CD4-positive, alpha-beta T cell treated with Interleukin-21 for 1 hour (primary cell): ENCODE data around the gene ADAMTSL5.
"Not testable (repeated sequence)": the region's sequence is repeated elsewhere in the genome, so short reads cannot be mapped to it uniquely, and the experiment has no call there.

Experiments used
- DNase-seq: peaks from one replicate; pipeline ENCODE4 v3.0.0-alpha.2; 2020

Gene ADAMTSL5

DNA sequence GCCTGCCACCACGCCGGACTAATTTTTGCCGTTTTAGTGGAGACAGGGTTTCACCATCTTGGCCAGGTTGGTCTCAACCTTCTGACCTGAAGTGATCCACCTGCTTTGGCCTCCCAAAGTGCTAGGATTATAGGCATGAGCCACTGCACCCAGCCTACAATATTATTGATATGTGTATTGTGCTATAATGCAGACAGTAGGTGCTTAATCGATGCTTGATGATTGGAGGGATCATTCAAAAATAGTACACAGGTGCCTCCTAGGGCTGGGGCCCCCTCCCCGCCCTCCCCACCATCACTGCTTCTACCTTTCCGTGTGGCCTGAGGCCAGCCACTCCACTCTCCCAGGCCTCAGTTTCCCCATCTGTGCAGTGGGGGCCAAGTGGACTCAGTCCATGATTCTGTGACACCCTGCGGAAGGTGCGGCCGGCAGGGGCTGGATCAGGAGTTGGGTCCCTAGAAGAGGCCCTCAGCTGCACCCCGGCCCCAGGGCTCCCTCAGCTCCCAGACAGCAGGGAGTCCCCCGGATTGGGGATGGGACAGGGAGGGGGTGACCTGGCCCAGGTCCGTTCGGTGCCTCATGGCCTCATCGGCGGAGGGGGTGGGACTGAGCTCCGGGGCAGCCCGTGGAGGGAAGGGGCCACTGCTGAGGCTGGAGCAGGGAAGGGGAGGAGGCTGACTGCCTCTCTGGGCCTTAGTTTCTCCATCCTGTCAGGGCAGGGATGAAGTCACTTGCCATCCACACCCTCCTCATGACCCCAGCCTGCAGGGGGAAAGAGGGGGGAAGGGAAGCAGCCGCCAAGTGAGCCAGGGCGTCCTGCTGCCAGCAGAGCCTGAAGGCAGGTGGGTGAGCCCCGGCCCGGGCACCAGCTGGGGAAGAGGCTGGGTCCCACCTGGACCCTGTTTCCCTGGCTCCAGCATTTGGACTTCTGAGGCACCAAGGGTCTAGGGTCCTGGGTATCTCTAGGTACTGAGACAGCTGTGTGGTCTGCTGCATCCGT, 1.2 kb downstream of the ADAMTSL5 start:
- no peak for DNase-seq

GRCh38 chr19:1510807-1511206, 2.0 kb downstream of the ADAMTSL5 start:
- DNase-seq, result no peak

GRCh38 chr19:1510442-1510806, 2.4 kb downstream of the ADAMTSL5 start:
- no peak for DNase-seq

DNA sequence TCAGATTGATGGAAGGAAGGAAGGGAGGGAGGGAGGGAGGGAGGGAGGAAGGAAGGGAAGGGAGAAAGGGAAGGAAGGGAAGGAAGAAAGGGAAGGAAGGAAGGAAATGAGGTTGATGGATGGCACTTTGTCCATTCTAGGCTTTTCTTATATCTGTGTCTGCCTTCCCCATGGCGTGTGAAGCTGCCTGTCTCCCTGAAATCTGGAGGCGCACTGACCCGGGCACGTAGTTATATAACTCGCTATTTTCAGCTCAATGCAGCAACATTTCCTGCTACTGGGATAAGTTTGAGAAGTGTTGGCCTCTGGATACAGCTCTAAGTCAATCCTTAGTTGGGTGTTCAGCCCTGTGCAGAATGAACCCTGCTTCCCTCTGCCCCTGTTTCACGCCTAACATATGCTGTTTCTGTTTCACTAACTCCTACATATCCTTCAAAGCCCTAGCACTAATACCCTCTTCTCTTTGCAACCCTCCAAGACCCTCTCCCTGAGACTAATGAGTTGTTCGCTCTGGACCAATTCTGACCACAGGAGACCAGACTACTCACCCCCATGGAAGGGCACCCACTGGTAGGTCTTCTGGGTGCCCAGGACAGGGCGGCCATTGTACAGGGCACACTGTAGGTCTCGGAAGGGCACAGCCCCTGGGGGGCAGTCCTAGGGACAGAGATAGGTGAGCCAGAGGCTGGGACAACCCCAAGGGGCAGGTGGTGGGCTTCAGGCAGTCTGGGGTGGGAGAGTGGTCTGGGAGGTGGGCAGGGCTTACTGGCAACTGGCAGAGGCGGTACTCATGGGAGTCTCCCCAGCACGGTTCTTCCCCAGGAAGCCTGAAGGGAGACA, 3.0 kb downstream of the ADAMTSL5 start:
- DNase-seq, result no peak

- no peak for DNase-seq
Measured at GRCh38 chr19:1508507-1508856, 4.3 kb downstream of the ADAMTSL5 start.

DNA sequence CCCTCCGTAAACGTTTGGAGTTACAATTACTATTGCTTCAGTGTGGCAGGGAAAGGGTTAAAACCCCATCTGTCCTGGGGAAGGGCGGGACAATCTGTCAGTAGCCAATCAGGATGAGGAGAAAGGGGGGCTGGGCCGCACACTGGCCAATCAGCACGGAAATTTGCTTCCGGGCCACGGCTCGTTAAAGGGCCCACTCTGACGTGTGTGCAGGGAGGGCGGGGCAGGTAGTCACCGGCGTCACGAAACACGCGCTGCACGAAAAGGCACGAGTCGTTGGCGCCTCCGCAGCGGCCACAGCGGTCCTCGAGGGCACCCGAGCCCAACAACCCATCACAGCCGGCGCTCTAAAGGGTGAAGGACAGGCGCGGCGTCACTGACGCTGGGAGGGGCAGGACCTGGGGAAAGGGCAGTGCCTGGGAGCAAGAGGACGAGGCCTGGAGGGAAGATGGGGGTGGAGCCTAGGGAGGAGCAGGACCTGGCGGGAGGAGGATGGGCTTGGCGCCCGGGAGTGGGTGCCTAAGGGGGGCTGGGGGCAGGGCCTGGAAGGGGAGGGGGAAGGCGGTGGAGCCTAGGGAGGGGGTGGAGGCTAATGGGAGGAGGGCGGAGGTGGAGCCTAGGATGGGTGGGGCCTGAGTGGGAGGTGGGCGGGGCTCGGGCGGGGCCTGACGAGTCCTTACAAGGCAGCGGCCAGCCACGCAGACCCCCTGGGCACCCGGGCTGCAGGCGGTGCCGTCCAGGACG, 4.9 kb downstream of the ADAMTSL5 start:
- DNase-seq, result peak; percentile 95

DNA sequence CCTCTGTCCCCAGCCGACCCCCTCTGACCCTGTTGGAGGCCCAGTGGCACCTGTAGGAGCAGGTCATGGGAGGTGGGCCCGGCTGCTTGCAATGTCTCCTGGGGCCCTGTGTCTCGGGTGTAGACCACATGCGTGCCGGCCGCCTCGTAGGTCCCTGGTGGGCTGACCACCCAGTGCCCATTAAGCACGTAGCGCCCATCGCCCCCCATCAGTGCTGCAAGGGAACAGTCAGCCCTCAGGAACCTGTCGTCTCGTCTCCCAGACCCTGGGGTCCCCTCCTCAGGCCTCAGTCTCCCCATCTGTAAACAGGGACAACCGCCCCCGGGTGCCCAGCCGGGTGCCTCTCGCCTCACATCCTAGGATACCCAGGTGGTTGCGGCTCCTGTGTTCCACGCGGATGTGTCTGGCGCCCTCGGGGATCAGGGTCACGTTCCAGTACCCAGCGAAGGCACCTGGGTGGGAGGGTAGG, 5.6 kb downstream of the ADAMTSL5 start:
- DNase-seq, result no peak

- no peak for DNase-seq
Measured at GRCh38 chr19:1505991-1506881, 6.6 kb downstream of the ADAMTSL5 start.

- no peak for DNase-seq
Measured at GRCh38 chr19:1505012-1505411, 7.8 kb downstream of the ADAMTSL5 start.

- no peak for DNase-seq
Measured at GRCh38 chr19:1503925-1504773, 8.7 kb downstream of the ADAMTSL5 start.

GRCh38 chr19:1503089-1503924, 9.5 kb downstream of the ADAMTSL5 start:
- DNase-seq, result peak; percentile 64

- DNase-seq, result no peak
Measured at GRCh38 chr19:1502433-1503088, 10.3 kb downstream of the ADAMTSL5 start.

DNA sequence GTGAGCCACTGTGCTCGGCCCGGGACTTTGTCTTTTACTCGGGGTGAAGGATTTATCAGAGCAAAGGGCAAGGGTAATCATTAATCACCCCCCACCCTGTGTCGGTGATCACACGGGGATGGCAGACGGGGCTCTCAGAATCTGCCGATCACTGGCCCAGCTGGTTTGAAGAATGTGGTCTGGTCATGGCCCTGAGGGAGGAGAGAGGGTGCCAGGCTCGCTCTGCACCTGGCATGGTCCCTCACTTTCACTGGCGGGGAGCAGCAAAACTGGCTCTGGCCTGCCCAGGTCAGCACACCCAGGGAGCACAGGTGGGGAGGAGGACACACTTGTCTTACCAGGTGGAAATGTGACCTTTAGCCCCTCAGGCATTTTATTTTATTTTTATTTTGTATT, 11.6 kb downstream of the ADAMTSL5 start:
- no peak for DNase-seq

- not testable (repeated sequence) for DNase-seq
Measured at GRCh38 chr19:1499231-1499630, 13.6 kb downstream of the ADAMTSL5 start.

- DNase-seq, result no peak
Measured at GRCh38 chr19:1497578-1498235, 15.1 kb downstream of the ADAMTSL5 start.

DNA sequence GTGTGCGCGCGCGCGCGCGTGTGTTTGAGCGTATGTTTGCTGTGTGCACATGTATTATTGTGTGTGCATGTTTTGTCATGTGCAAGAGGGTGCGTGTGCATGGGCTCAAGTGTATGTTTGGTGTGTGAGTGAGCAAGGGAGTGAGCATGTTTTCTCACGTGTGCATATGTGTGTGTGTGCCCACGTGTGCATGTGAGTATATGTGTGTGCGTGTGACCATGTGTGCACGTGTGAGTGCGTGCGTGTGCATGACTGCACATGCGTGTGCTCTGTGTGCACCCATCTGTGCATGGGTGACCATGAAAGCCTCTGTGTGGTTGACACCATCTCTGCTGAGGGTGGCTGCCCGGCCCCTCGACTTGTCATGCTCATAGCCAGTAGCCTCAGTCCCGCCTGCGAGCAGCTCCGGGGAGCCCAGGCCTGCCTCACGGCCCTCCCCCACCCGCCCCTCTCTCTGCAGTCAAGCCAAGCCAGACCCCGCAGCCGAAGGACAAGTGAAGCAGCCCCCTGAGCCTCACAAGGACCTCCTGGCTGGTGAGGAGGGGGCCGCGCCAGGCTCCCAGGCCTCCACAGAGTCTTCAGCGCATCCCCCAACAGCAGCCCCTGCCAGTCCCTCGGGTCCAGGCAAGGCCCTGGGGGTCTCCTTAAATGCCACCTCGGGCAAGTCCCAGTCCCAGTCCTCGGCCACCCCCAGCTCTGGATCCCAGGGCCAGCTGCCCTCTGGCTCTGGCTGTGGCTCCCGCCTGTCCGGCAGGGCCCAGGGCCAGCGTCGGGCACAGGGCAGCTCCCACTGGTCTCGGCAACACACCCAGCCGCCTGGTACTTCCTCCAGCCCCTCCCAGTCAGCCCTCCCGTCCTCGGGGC, 15.9 kb downstream of the ADAMTSL5 start:
- no peak for DNase-seq

DNA sequence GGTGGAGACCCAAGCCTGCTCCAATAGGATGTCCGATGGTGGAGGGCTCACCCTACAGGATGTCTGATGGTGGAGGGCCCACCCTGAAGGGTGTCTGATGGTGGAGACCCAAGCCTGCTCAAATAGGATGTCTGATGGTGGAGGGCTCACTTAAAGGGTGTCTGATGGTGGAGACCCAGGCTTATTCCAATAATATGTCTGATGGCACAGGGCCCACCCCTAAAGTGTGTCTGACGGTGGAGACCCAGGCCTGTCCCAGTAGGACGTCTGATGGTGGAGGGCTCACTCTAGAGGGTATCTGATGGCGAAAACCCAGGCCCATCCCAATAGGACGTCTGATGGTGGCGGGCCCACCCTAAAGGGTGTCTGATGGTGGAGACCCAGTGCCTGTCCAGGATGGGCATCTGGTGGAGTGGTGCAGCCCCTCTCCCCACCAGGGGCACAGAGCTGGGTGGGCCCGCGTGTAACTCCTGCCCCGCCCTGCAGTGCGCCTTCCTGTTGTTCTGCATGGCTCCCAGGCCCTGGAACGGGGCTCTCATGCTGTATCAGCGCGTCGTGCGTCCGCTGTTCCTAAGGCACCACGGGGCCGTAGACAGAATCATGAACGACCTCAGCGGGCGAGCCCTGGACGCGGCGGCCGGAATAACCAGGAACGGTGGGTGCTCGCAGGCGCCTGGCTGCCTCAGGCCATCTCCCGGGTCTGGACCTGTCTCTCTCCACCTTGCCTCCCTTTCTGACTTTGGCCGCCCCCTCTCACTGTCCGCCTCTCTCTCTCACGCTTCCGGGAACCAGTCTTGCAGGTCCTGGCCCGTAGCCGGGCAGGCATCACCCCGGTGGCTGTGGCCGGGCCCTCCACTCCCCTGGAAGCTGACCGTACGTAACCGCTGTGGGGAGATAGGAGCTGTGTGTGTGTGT, 16.8 kb downstream of the ADAMTSL5 start:
- DNase-seq, result no peak
